Astrocyte (in vitro differentiated cells and primary cell): ENCODE data around the gene TGM5.

Source experiments
- CTCF ChIP-seq: IDR thresholded peaks from 2 replicates; pipeline ENCODE4 v1.5.1; 2011; ENCODE audit warnings: low read depth, mild to moderate bottlenecking, inconsistent platforms, low read length, moderate library complexity; ENCODE audit not compliant: insufficient read depth
- EZH2 ChIP-seq: IDR thresholded peaks from 2 replicates; pipeline ENCODE4 v1.6.1; 2012; ENCODE audit warnings: mild to moderate bottlenecking, low read length, inconsistent platforms; ENCODE audit not compliant: insufficient read depth

GRCh38 chr15:43314171-43314570, 47.4 kb upstream of the TGM5 start:
- no peak for TF ChIP-seq CTCF
- TF ChIP-seq EZH2 = no peak
